ENCODE measurements around the gene TMPRSS9.

Gene TMPRSS9

GRCh38 chr19:2443116-2443784 lies 83.2 kb downstream of the TMPRSS9 start:
- TF ChIP-seq BACH2 (CRISPR knock-in tag; IDR thresholded peaks at IDR 0.05; ENCODE audit: borderline replicate concordance) (no peak), ZFP3 (CRISPR knock-in tag; IDR thresholded peaks at IDR 0.05) (no peak), ZNF8 (CRISPR knock-in tag; IDR thresholded peaks at IDR 0.05) (no peak), ZFP30 (CRISPR knock-in tag; IDR thresholded peaks at IDR 0.05) (no peak), CSRNP3 (CRISPR knock-in tag; IDR thresholded peaks at IDR 0.05) (no peak)
- ATAC-seq, result no peak

- ATAC-seq, result no peak
- TF ChIP-seq ESRRG (CRISPR knock-in tag; IDR thresholded peaks at IDR 0.05) (no peak), TCF4 (CRISPR knock-in tag; IDR thresholded peaks at IDR 0.05; ENCODE audit: borderline replicate concordance) (no peak), TSHZ2 (CRISPR knock-in tag; IDR thresholded peaks at IDR 0.05) (no peak), RARB (CRISPR knock-in tag; IDR thresholded peaks at IDR 0.05) (no peak), BACH2 (CRISPR knock-in tag; IDR thresholded peaks at IDR 0.05; ENCODE audit: borderline replicate concordance) (no peak)
Observed at GRCh38 chr19:2443785-2444182, 83.7 kb downstream of the TMPRSS9 start.

- no peak for TF ChIP-seq ZNF8 (CRISPR knock-in tag; IDR thresholded peaks at IDR 0.05)
- no peak for TF ChIP-seq BACH2 (CRISPR knock-in tag; IDR thresholded peaks at IDR 0.05; ENCODE audit: borderline replicate concordance)
- no peak for TF ChIP-seq PPARA (CRISPR knock-in tag; IDR thresholded peaks at IDR 0.05; ENCODE audit: borderline replicate concordance)
- TF ChIP-seq ZFP3 (CRISPR knock-in tag; IDR thresholded peaks at IDR 0.05), result no peak
- TF ChIP-seq TSHZ2 (CRISPR knock-in tag; IDR thresholded peaks at IDR 0.05), result no peak
- TF ChIP-seq SNAI2 (CRISPR knock-in tag; IDR thresholded peaks at IDR 0.05), result no peak
- TF ChIP-seq ZFP30 (CRISPR knock-in tag; IDR thresholded peaks at IDR 0.05), result no peak
- no peak for TF ChIP-seq OSR1 (CRISPR knock-in tag; IDR thresholded peaks at IDR 0.05)
- TF ChIP-seq ZNF70 (CRISPR knock-in tag; IDR thresholded peaks at IDR 0.05), result no peak
- no peak for TF ChIP-seq CSRNP3 (CRISPR knock-in tag; IDR thresholded peaks at IDR 0.05)
- no peak for TF ChIP-seq ARNTL (CRISPR knock-in tag; IDR thresholded peaks at IDR 0.05; ENCODE audit: borderline replicate concordance, low read depth)
- TF ChIP-seq ISL1 (CRISPR knock-in tag; IDR thresholded peaks at IDR 0.05), result no peak
- TF ChIP-seq GLIS3 (CRISPR knock-in tag; IDR thresholded peaks at IDR 0.05), result no peak
- no peak for TF ChIP-seq ESRRG (CRISPR knock-in tag; IDR thresholded peaks at IDR 0.05)
- no peak for TF ChIP-seq POU6F1 (CRISPR knock-in tag; IDR thresholded peaks at IDR 0.05; ENCODE audit: borderline replicate concordance, low read depth)
- TF ChIP-seq ZC3H10 (CRISPR knock-in tag; IDR thresholded peaks at IDR 0.05), result no peak
- no peak for TF ChIP-seq CREB5 (CRISPR knock-in tag; IDR thresholded peaks at IDR 0.05; ENCODE audit: low read depth)
- TF ChIP-seq CSDC2 (CRISPR knock-in tag; IDR thresholded peaks at IDR 0.05), result no peak
Observed at GRCh38 chr19:2444251-2445002, 84.4 kb downstream of the TMPRSS9 start.

More at GRCh38 chr19:2444251-2445002, 84.4 kb downstream of the TMPRSS9 start:
- ATAC-seq, result no peak

Data from SK-N-SH treated with all-trans-retinoic acid at 6 μM for 48 hours (cell line).